ENCODE results near the gene RMI1.

- TF ChIP-seq POLR2A (IDR thresholded peaks at IDR 0.05; ENCODE audit: low read length) (no peak), GATA1 (IDR thresholded peaks at IDR 0.05; ENCODE audit: low read depth, low read length) (no peak)
These were observed 46.8 kb upstream of the RMI1 start for GRCh38 chr9:83933790-83934189.
